WTC11 (cell line): ENCODE data around the gene URI1. TPM values are rescaled to one million over a fixed set of nuclear protein-coding genes. Genes with fewer than 3 reads are reported as not detected.

ENCODE experiments used
- ATAC-seq: fragments of 200-7000 bp; cut with Tn5 transposase; 2 replicates; pipeline ENCODE4 v1.10.0; 2021; ENCODE audit warnings: mild to moderate bottlenecking, moderate library complexity
- CTCF ChIA-PET: fragments of 300-600 bp; sonication (Branson Sonifier 250); formaldehyde crosslinking; loops from one replicate; lab custom pipeline; 2021; ENCODE audit warnings: antibody characterized with exemption; lab: Charles Lee
- POLR2A ChIA-PET: fragments of 350-600 bp; sonication (Branson Sonifier 250); formaldehyde crosslinking; loops from one replicate; lab custom pipeline; 2021; ENCODE audit warnings: antibody characterized with exemption; lab: Charles Lee
- DNase-seq: peaks from one replicate; pipeline ENCODE4 v3.0.0; 2021; ENCODE audit warnings: low spot score
- H3K27ac Mint-ChIP-seq: 2 replicates; pipeline ENCODE4 v1.8.0; 2021; ENCODE audit warnings: mixed read lengths
- H3K27me3 Mint-ChIP-seq: 2 replicates; pipeline ENCODE4 v1.8.0; 2021; ENCODE audit warnings: low read depth, mild to moderate bottlenecking, moderate library complexity, mixed read lengths
- H3K36me3 Mint-ChIP-seq: 2 replicates; pipeline ENCODE4 v1.8.0; 2021; ENCODE audit warnings: mixed read lengths
- H3K4me1 Mint-ChIP-seq: 2 replicates; pipeline ENCODE4 v1.8.0; 2022; ENCODE audit warnings: mixed read lengths
- H3K4me3 Mint-ChIP-seq: 2 replicates; pipeline ENCODE4 v1.8.0; 2021; ENCODE audit warnings: mild to moderate bottlenecking, moderate library complexity, mixed read lengths
- H3K9me3 Mint-ChIP-seq: 2 replicates; pipeline ENCODE4 v1.8.0; 2021; ENCODE audit warnings: mixed read lengths
- ATF1 ChIP-seq: sonication (generic); formaldehyde crosslinking; IDR thresholded peaks from 2 replicates; pipeline ENCODE4 v1.8.1; 2023; ENCODE audit warnings: mild to moderate bottlenecking, moderate library complexity, missing genetic modification reagents
- CREM ChIP-seq: sonication (generic); formaldehyde crosslinking; IDR thresholded peaks from 2 replicates; pipeline ENCODE4 v1.8.1; 2022; ENCODE audit warnings: mild to moderate bottlenecking, missing genetic modification reagents, moderate library complexity
- EMX1 ChIP-seq: fragments of 250-450 bp; sonication (Bioruptor Pico); IDR thresholded peaks from 2 replicates; pipeline ENCODE4 v1.8.0; 2021; ENCODE audit warnings: mild to moderate bottlenecking
- GTF2I ChIP-seq: fragments of 250-450 bp; sonication (Bioruptor Pico); conservative IDR thresholded peaks from 2 replicates; pipeline ENCODE4 v1.4.0; 2021; ENCODE audit warnings: mild to moderate bottlenecking
- HMGA2 ChIP-seq: fragments of 250-450 bp; sonication (Bioruptor Pico); IDR thresholded peaks from 2 replicates; pipeline ENCODE4 v1.4.0; 2021; ENCODE audit warnings: mild to moderate bottlenecking, moderate library complexity
- JAZF1 ChIP-seq: fragments of 250-450 bp; sonication (Bioruptor Pico); IDR thresholded peaks from 2 replicates; pipeline ENCODE4 v1.9.0; 2021; ENCODE audit warnings: moderate library complexity, mild to moderate bottlenecking, inconsistent platforms
- MXD4 ChIP-seq: fragments of 250-450 bp; sonication (Bioruptor Pico); IDR thresholded peaks from 2 replicates; pipeline ENCODE4 v1.8.0; 2021; ENCODE audit warnings: mild to moderate bottlenecking, moderate library complexity, borderline replicate concordance
- MYBL2 ChIP-seq: sonication (generic); formaldehyde crosslinking; IDR thresholded peaks from 2 replicates; pipeline ENCODE4 v1.8.1; 2023; ENCODE audit warnings: mild to moderate bottlenecking, moderate library complexity, missing genetic modification reagents
- NFYB ChIP-seq: sonication (generic); formaldehyde crosslinking; conservative IDR thresholded peaks from 2 replicates; pipeline ENCODE4 v1.8.0; 2022; ENCODE audit warnings: low read depth, missing genetic modification reagents
- OVOL2 ChIP-seq: fragments of 250-450 bp; sonication (Bioruptor Pico); IDR thresholded peaks from 2 replicates; pipeline ENCODE4 v1.9.0; 2021; ENCODE audit warnings: mild to moderate bottlenecking, borderline replicate concordance
- SOX15 ChIP-seq: fragments of 250-450 bp; sonication (Bioruptor Pico); IDR thresholded peaks from 2 replicates; pipeline ENCODE4 v1.9.0; 2021; ENCODE audit warnings: mild to moderate bottlenecking
- ZNF121 ChIP-seq: sonication (generic); formaldehyde crosslinking; IDR thresholded peaks from 2 replicates; pipeline ENCODE4 v1.8.0; 2023; ENCODE audit warnings: missing genetic modification reagents
- ZNF416 ChIP-seq: fragments of 250-450 bp; sonication (Bioruptor Pico); IDR thresholded peaks from 2 replicates; pipeline ENCODE4 v1.9.0; 2021; ENCODE audit warnings: mild to moderate bottlenecking, inconsistent platforms
- total RNA-seq: library from RNA; stranded (reverse); gene quantifications from 3 replicates; pipeline ENCODE4 v1.2.3, GENCODE V29; 2021
- TF ChIP-seq, protein P1 (sequence below): fragments of 250-450 bp; sonication (Bioruptor Pico); IDR thresholded peaks from 2 replicates; pipeline ENCODE4 v2.1.2; 2022; ENCODE audit warnings: mild to moderate bottlenecking, moderate library complexity
- TF ChIP-seq, protein P2 (sequence below): sonication (generic); formaldehyde crosslinking; conservative IDR thresholded peaks from 2 replicates; pipeline ENCODE4 v1.8.1; 2023; ENCODE audit warnings: mild to moderate bottlenecking, low read depth, missing genetic modification reagents, moderate library complexity
- TF ChIP-seq, protein P3 (sequence below): fragments of 250-450 bp; sonication (Bioruptor Pico); IDR thresholded peaks from 2 replicates; pipeline ENCODE4 v1.9.0; 2021; ENCODE audit warnings: mild to moderate bottlenecking, borderline replicate concordance
- TF ChIP-seq, protein P4 (sequence below): fragments of 200-600 bp; IDR thresholded peaks from 2 replicates; pipeline ENCODE4 v1.8.0; 2022; ENCODE audit warnings: antibody characterized with exemption
- TF ChIP-seq, protein P5 (sequence below): fragments of 250-450 bp; sonication (Bioruptor Pico); IDR thresholded peaks from 2 replicates; pipeline ENCODE4 v1.9.0; 2021; ENCODE audit warnings: mild to moderate bottlenecking

URI1 gene
- total RNA-seq, 1 experiment from 2014 or later = 57.1 TPM

DNA sequence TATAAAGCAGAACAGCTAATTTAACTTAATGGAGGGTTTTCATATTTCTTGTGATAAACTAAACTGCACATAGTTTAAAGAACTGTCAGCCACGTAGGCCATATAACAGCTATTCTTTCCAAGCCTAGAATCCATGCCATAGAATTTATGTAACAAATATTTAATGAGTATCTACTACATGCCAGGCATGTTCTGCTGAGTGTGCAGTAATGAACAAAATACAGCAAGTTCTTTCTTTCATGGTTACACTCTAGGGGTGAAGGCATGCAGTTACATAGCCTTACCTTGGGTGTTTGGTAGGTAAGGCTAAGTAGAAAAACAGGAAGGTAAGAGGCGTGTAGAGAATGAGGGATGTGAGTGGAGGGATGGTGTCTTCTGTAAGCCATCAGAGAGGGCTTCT is 4.6 kb downstream of the URI1 start:
- Mint-ChIP-seq H3K9me3 (peaks cover 18% of the 10 kb centered on the region), H3K27me3 (peaks cover 2% of the 10 kb centered on the region; the same call in 1 of the 2 replicates), H3K27ac (no peak overlapping the region), H3K4me3 (no peak overlapping the region), H3K36me3 (peaks cover 30% of the 10 kb centered on the region), H3K4me1 (peaks cover 30% of the 10 kb centered on the region)
- ATAC-seq = no peak
- no peak for TF ChIP-seq JAZF1 (CRISPR knock-in tag)
- TF ChIP-seq ZNF121 (CRISPR knock-in tag) = no peak
- no peak for TF ChIP-seq MYBL2 (CRISPR knock-in tag)
- TF ChIP-seq OVOL2 (CRISPR knock-in tag) = no peak
- TF ChIP-seq, protein P1, sequence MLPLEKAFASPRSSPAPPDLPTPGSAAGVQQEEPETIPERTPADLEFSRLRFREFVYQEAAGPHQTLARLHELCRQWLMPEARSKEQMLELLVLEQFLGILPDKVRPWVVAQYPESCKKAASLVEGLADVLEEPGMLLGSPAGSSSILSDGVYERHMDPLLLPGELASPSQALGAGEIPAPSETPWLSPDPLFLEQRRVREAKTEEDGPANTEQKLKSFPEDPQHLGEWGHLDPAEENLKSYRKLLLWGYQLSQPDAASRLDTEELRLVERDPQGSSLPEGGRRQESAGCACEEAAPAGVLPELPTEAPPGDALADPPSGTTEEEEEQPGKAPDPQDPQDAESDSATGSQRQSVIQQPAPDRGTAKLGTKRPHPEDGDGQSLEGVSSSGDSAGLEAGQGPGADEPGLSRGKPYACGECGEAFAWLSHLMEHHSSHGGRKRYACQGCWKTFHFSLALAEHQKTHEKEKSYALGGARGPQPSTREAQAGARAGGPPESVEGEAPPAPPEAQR (CRISPR knock-in tag) = no peak
- no peak for TF ChIP-seq EMX1 (CRISPR knock-in tag)
- TF ChIP-seq ZNF416 (CRISPR knock-in tag) = no peak
- TF ChIP-seq HMGA2 (CRISPR knock-in tag) = no peak
- TF ChIP-seq MXD4 (CRISPR knock-in tag) = no peak
- no peak for TF ChIP-seq NFYB (CRISPR knock-in tag)
- TF ChIP-seq, protein P2, sequence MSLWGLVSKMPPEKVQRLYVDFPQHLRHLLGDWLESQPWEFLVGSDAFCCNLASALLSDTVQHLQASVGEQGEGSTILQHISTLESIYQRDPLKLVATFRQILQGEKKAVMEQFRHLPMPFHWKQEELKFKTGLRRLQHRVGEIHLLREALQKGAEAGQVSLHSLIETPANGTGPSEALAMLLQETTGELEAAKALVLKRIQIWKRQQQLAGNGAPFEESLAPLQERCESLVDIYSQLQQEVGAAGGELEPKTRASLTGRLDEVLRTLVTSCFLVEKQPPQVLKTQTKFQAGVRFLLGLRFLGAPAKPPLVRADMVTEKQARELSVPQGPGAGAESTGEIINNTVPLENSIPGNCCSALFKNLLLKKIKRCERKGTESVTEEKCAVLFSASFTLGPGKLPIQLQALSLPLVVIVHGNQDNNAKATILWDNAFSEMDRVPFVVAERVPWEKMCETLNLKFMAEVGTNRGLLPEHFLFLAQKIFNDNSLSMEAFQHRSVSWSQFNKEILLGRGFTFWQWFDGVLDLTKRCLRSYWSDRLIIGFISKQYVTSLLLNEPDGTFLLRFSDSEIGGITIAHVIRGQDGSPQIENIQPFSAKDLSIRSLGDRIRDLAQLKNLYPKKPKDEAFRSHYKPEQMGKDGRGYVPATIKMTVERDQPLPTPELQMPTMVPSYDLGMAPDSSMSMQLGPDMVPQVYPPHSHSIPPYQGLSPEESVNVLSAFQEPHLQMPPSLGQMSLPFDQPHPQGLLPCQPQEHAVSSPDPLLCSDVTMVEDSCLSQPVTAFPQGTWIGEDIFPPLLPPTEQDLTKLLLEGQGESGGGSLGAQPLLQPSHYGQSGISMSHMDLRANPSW (CRISPR knock-in tag) = no peak
- no peak for TF ChIP-seq ATF1 (CRISPR knock-in tag)
- no peak for TF ChIP-seq CREM (CRISPR knock-in tag)
- TF ChIP-seq, protein P3, sequence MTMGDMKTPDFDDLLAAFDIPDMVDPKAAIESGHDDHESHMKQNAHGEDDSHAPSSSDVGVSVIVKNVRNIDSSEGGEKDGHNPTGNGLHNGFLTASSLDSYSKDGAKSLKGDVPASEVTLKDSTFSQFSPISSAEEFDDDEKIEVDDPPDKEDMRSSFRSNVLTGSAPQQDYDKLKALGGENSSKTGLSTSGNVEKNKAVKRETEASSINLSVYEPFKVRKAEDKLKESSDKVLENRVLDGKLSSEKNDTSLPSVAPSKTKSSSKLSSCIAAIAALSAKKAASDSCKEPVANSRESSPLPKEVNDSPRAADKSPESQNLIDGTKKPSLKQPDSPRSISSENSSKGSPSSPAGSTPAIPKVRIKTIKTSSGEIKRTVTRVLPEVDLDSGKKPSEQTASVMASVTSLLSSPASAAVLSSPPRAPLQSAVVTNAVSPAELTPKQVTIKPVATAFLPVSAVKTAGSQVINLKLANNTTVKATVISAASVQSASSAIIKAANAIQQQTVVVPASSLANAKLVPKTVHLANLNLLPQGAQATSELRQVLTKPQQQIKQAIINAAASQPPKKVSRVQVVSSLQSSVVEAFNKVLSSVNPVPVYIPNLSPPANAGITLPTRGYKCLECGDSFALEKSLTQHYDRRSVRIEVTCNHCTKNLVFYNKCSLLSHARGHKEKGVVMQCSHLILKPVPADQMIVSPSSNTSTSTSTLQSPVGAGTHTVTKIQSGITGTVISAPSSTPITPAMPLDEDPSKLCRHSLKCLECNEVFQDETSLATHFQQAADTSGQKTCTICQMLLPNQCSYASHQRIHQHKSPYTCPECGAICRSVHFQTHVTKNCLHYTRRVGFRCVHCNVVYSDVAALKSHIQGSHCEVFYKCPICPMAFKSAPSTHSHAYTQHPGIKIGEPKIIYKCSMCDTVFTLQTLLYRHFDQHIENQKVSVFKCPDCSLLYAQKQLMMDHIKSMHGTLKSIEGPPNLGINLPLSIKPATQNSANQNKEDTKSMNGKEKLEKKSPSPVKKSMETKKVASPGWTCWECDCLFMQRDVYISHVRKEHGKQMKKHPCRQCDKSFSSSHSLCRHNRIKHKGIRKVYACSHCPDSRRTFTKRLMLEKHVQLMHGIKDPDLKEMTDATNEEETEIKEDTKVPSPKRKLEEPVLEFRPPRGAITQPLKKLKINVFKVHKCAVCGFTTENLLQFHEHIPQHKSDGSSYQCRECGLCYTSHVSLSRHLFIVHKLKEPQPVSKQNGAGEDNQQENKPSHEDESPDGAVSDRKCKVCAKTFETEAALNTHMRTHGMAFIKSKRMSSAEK (CRISPR knock-in tag) = no peak
- TF ChIP-seq, protein P4, sequence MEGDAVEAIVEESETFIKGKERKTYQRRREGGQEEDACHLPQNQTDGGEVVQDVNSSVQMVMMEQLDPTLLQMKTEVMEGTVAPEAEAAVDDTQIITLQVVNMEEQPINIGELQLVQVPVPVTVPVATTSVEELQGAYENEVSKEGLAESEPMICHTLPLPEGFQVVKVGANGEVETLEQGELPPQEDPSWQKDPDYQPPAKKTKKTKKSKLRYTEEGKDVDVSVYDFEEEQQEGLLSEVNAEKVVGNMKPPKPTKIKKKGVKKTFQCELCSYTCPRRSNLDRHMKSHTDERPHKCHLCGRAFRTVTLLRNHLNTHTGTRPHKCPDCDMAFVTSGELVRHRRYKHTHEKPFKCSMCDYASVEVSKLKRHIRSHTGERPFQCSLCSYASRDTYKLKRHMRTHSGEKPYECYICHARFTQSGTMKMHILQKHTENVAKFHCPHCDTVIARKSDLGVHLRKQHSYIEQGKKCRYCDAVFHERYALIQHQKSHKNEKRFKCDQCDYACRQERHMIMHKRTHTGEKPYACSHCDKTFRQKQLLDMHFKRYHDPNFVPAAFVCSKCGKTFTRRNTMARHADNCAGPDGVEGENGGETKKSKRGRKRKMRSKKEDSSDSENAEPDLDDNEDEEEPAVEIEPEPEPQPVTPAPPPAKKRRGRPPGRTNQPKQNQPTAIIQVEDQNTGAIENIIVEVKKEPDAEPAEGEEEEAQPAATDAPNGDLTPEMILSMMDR = no peak
- TF ChIP-seq, protein P5, sequence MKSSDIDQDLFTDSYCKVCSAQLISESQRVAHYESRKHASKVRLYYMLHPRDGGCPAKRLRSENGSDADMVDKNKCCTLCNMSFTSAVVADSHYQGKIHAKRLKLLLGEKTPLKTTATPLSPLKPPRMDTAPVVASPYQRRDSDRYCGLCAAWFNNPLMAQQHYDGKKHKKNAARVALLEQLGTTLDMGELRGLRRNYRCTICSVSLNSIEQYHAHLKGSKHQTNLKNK = no peak
- TF ChIP-seq SOX15 = no peak
- no peak for TF ChIP-seq GTF2I
- ChIA-PET CTCF (no interaction called here), POLR2A (no interaction called here)
- DNase-seq = no peak
